ENCODE data around the gene RARRES2. TPM values are rescaled to one million over a fixed set of nuclear protein-coding genes. Genes with fewer than 3 reads are reported as not detected.
A peak's percentile ranks its signal among the peaks of the same experiment; 100 is the strongest.

RARRES2 gene
- total and polyA plus RNA-seq, 2 of the 13 experiments (the other 11 are each of a cell fraction or from before 2014, with no cell fraction given), result 134 to 172 TPM

DNA sequence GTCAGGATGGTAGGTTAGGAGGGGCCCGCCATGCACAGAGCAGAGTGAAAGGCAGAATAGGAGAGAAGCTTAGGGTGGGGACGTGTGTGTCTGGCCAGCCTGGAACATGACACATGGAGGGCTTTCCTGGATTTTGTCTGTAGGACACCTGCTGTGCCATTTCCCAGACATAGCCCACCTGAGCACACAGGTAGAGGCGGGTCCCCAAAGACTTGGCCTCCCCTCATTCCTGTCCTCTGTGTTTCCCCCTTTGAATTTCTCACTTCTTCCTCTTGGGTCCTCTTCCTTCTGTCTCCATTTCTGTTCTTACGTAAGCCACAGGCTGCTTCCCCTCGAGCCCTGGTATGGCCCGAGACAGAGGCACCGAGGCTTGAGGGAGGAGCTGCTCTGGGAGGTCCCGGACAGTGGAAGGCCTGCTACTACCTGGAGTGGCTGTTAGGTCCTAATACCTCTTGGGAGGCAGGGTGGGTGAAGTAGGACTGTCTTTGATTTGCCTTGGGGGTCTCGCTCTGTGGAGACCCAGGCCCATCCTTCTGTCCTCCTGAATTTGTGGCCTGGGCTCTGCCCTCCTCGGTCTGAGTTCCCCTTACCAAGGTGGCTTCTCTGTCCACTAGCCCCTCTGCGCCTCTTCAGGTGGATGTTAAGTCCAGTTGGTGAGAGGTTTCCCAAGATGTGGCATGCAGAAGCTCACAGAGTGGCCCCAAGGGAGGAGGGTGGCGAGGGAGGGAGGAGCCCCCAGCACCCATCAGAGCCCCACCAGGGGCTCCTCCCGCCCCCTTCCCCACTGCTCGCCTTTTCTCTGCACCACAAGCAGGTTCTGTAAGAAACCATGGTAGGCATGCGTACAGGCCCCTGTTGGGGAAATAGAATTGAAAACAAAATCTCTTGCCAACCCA, 43.2 kb upstream of the RARRES2 start:
- CTCF ChIA-PET (ENCODE audit: low intra/inter-chr PET ratio, low total read pairs), result no interaction called here
- TF ChIP-seq ZNF343 (CRISPR knock-in tag; IDR thresholded peaks at IDR 0.05) (0 out of 2 replicates have a peak, but pooled peaks have one; percentile 64), ZSCAN31 (CRISPR knock-in tag; IDR thresholded peaks at IDR 0.05; ENCODE audit: low read depth) (0 out of 2 replicates have a peak, but pooled peaks have one; percentile 5), ZNF776 (CRISPR knock-in tag; IDR thresholded peaks at IDR 0.05) (0 out of 2 replicates have a peak, but pooled peaks have one; percentile 38), ZNF552 (CRISPR knock-in tag; IDR thresholded peaks at IDR 0.05; ENCODE audit: borderline replicate concordance) (peak; percentile 15; the same call in 1 of the 2 replicates), CAMTA2 (CRISPR knock-in tag; IDR thresholded peaks at IDR 0.05; ENCODE audit: borderline replicate concordance) (0 out of 2 replicates have a peak, but pooled peaks have one; percentile 75), ARID3A (IDR thresholded peaks at IDR 0.05; ENCODE audit: low read depth, low read length) (no peak), PATZ1 (CRISPR knock-in tag; IDR thresholded peaks at IDR 0.05) (0 out of 2 replicates have a peak, but pooled peaks have one; percentile 15)
- TF ChIP-seq, protein P1, sequence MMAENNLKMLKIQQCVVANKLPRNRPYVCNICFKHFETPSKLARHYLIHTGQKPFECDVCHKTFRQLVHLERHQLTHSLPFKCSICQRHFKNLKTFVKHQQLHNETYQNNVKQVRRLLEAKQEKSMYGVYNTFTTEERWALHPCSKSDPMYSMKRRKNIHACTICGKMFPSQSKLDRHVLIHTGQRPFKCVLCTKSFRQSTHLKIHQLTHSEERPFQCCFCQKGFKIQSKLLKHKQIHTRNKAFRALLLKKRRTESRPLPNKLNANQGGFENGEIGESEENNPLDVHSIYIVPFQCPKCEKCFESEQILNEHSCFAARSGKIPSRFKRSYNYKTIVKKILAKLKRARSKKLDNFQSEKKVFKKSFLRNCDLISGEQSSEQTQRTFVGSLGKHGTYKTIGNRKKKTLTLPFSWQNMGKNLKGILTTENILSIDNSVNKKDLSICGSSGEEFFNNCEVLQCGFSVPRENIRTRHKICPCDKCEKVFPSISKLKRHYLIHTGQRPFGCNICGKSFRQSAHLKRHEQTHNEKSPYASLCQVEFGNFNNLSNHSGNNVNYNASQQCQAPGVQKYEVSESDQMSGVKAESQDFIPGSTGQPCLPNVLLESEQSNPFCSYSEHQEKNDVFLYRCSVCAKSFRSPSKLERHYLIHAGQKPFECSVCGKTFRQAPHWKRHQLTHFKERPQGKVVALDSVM (CRISPR knock-in tag; IDR thresholded peaks at IDR 0.05), result no peak
- TF ChIP-seq, protein P2, sequence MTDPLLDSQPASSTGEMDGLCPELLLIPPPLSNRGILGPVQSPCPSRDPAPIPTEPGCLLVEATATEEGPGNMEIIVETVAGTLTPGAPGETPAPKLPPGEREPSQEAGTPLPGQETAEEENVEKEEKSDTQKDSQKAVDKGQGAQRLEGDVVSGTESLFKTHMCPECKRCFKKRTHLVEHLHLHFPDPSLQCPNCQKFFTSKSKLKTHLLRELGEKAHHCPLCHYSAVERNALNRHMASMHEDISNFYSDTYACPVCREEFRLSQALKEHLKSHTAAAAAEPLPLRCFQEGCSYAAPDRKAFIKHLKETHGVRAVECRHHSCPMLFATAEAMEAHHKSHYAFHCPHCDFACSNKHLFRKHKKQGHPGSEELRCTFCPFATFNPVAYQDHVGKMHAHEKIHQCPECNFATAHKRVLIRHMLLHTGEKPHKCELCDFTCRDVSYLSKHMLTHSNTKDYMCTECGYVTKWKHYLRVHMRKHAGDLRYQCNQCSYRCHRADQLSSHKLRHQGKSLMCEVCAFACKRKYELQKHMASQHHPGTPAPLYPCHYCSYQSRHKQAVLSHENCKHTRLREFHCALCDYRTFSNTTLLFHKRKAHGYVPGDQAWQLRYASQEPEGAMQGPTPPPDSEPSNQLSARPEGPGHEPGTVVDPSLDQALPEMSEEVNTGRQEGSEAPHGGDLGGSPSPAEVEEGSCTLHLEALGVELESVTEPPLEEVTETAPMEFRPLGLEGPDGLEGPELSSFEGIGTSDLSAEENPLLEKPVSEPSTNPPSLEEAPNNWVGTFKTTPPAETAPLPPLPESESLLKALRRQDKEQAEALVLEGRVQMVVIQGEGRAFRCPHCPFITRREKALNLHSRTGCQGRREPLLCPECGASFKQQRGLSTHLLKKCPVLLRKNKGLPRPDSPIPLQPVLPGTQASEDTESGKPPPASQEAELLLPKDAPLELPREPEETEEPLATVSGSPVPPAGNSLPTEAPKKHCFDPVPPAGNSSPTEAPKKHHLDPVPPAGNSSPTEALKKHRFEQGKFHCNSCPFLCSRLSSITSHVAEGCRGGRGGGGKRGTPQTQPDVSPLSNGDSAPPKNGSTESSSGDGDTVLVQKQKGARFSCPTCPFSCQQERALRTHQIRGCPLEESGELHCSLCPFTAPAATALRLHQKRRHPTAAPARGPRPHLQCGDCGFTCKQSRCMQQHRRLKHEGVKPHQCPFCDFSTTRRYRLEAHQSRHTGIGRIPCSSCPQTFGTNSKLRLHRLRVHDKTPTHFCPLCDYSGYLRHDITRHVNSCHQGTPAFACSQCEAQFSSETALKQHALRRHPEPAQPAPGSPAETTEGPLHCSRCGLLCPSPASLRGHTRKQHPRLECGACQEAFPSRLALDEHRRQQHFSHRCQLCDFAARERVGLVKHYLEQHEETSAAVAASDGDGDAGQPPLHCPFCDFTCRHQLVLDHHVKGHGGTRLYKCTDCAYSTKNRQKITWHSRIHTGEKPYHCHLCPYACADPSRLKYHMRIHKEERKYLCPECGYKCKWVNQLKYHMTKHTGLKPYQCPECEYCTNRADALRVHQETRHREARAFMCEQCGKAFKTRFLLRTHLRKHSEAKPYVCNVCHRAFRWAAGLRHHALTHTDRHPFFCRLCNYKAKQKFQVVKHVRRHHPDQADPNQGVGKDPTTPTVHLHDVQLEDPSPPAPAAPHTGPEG (CRISPR knock-in tag; IDR thresholded peaks at IDR 0.05), result no peak

More for the DNA sequence above, 43.2 kb upstream of the RARRES2 start:
- intact Hi-C loops (cut with micrococcal nuclease; ENCODE audit: unreplicated experiment), result loop anchor here (5.0 kb wide), 1 partner anchor 42 kb away; the partner anchor contains the start of gene RARRES2
- Histone ChIP-seq H3K4me1 (ENCODE audit: insufficient read depth, low read length) (peaks cover 93% of the 10 kb centered on the region), H4K20me1 (ENCODE audit: insufficient read depth, low read length) (peaks cover 3% of the 10 kb centered on the region; the same call in 1 of the 2 replicates), H3K4me2 (ENCODE audit: low read depth, low read length) (peak overlapping the region; percentile 88), H3K27me3 (ENCODE audit: control insufficient read depth in 1 of 2, insufficient read depth in 2 of 2, low read length in 2 of 2) (no peaks in the 10 kb centered on the region), H3K36me3 (replicated peaks in 1 of 2; ENCODE audit: control insufficient read depth in 1 of 2, insufficient read depth in 2 of 2, low read length in 2 of 2) (no peaks in the 10 kb centered on the region), H3K27ac (ENCODE audit: extremely low read length, insufficient read depth, low read length) (peak overlapping the region; percentile 94), H3K4me3 (replicated peaks in 1 of 3; ENCODE audit: insufficient read depth in 1 of 3, low read depth in 2 of 3, low read length in 3 of 3) (peak overlapping the region in 2 of 3 experiments; percentile 37 to 65; a peak in 4 of 6 replicates), H2AFZ (ENCODE audit: low read length) (no peak overlapping the region), H3K9me3 (ENCODE audit: low read length) (no peaks in the 10 kb centered on the region), H3K9ac (ENCODE audit: insufficient read depth, low read depth, low read length) (peak overlapping the region; percentile 84), H3K79me2 (ENCODE audit: insufficient read depth, low read length) (peaks cover 44% of the 10 kb centered on the region)
- BruUV-seq (replicated peaks), result no TSS peak
- in situ Hi-C loops (cut with HindIII; ENCODE audit: extremely low pct_ligation_motif_present, low pct_unique_long_range_greater_than_20kb), result no loop called here
- DNase-seq (ENCODE audit: low spot score) (no peak), ATAC-seq (no peak), FAIRE-seq (no peak)
- WGBS (ENCODE audit: low lambda C conversion rate), result 71% methylated on average over 14 of the region's 15 CpGs
- POLR2A ChIA-PET, result interaction anchor here (0.9 to 8.7 kb wide), 13 partner anchors 9 to 61 kb away, joined by 3 to 181 read pairs (median 7); partner anchors contain the start of genes ACTR3C, LRRC61, RARRES2 and REPIN1

Data from HepG2 (cell line).